GM23338 (cell line): ENCODE measurements around the gene REG3A. TPM values are rescaled to one million over a fixed set of nuclear protein-coding genes. Genes with fewer than 3 reads are reported as not detected.

Source experiments
- ATAC-seq: fragments of 200-7000 bp; cut with Tn5 transposase; 3 replicates; pipeline ENCODE4 v1.9.1; 2020
- DNase-seq: peaks from one replicate; pipeline ENCODE4 v3.0.0-alpha.2; 2015; ENCODE audit warnings: low spot score
- H2AFZ ChIP-seq: fragments of 200-600 bp; sonication (generic); 2 replicates; pipeline ENCODE4 v1.8.0; 2016; ENCODE audit warnings: antibody characterized with exemption, mild to moderate bottlenecking, moderate library complexity
- H3F3A ChIP-seq: fragments of 200-600 bp; sonication (generic); replicated peaks from 2 replicates; pipeline ENCODE4 v1.8.0; 2017; ENCODE audit warnings: antibody characterized with exemption, mixed run types, low read depth
- H3K27ac ChIP-seq: fragments of 200-600 bp; sonication (generic); 2 replicates; pipeline ENCODE4 v1.6.1; 2016; ENCODE audit warnings: low read depth
- H3K27me3 ChIP-seq: fragments of 200-600 bp; sonication (generic); 2 replicates; pipeline ENCODE4 v1.8.0; 2016; ENCODE audit warnings: mild to moderate bottlenecking, mixed run types, moderate library complexity; ENCODE audit not compliant: insufficient read depth
- H3K36me3 ChIP-seq: fragments of 200-600 bp; sonication (generic); 2 replicates; pipeline ENCODE4 v1.8.0; 2016; ENCODE audit warnings: mild to moderate bottlenecking; ENCODE audit not compliant: insufficient read depth
- H3K4me1 ChIP-seq: fragments of 200-600 bp; sonication (generic); 2 replicates; pipeline ENCODE4 v1.8.0; 2016; ENCODE audit warnings: mild to moderate bottlenecking, moderate library complexity; ENCODE audit not compliant: insufficient read depth
- H3K4me2 ChIP-seq: fragments of 200-600 bp; sonication (generic); 2 replicates; pipeline ENCODE4 v1.7.1; 2017; ENCODE audit warnings: mixed run types
- H3K4me3 ChIP-seq: fragments of 200-600 bp; sonication (generic); 2 replicates; pipeline ENCODE4 v1.6.1; 2016; ENCODE audit warnings: mixed run types
- H3K79me2 ChIP-seq: fragments of 200-600 bp; sonication (generic); replicated peaks from 2 replicates; pipeline ENCODE4 v1.8.0; 2017; ENCODE audit warnings: mild to moderate bottlenecking; ENCODE audit not compliant: insufficient read depth
- H3K9me2 ChIP-seq: fragments of 200-600 bp; sonication (generic); 2 replicates; pipeline ENCODE4 v1.8.0; 2017; ENCODE audit not compliant: insufficient read depth
- H4K20me1 ChIP-seq: fragments of 200-600 bp; sonication (generic); replicated peaks from 2 replicates; pipeline ENCODE4 v1.8.0; 2017; ENCODE audit warnings: mild to moderate bottlenecking; ENCODE audit not compliant: insufficient read depth
- H3K27ac Mint-ChIP-seq: 2 replicates; pipeline ENCODE4 v1.8.0; 2020; ENCODE audit warnings: inconsistent platforms, mild to moderate bottlenecking, moderate library complexity, mixed read lengths
- H3K27me3 Mint-ChIP-seq: 3 replicates; pipeline ENCODE4 v1.8.0; 2022; ENCODE audit warnings: low read depth, mild to moderate bottlenecking, moderate library complexity, mixed read lengths, inconsistent platforms; ENCODE audit not compliant: insufficient read depth, poor library complexity
- H3K36me3 Mint-ChIP-seq: 3 replicates; pipeline ENCODE4 v1.8.0; 2021; ENCODE audit warnings: low read depth, mild to moderate bottlenecking, inconsistent platforms, moderate library complexity, mixed read lengths
- H3K4me1 Mint-ChIP-seq: 3 replicates; pipeline ENCODE4 v1.8.0; 2020; ENCODE audit warnings: mild to moderate bottlenecking, inconsistent platforms, mixed read lengths
- H3K4me3 Mint-ChIP-seq: 3 replicates; pipeline ENCODE4 v1.8.0; 2021; ENCODE audit warnings: moderate library complexity, mild to moderate bottlenecking, inconsistent platforms, mixed read lengths
- H3K9me3 Mint-ChIP-seq: 3 replicates; pipeline ENCODE4 v1.8.0; 2020; ENCODE audit warnings: moderate library complexity, mild to moderate bottlenecking, inconsistent platforms, mixed read lengths
- CREB1 ChIP-seq: fragments of 250-450 bp; sonication (Bioruptor Pico); IDR thresholded peaks from 2 replicates; pipeline ENCODE4 v1.5.0; 2020; ENCODE audit warnings: low read depth, mild to moderate bottlenecking, moderate library complexity
- CTCF ChIP-seq, 2 experiments: fragments of 200-600 bp in 1 of 2; sonication (generic) in 1 of 2; conservative IDR thresholded peaks; 2 replicates each; pipeline versions ENCODE4 v1.5.1 to v1.6.1; 2016 to 2017; ENCODE audit warnings: antibody characterized with exemption in 2 of 2, low read depth in 2 of 2, mild to moderate bottlenecking in 2 of 2, moderate library complexity in 1 of 2
- ETS1 ChIP-seq: IDR thresholded peaks from 2 replicates; pipeline ENCODE4 v1.6.1; 2016; ENCODE audit warnings: antibody characterized with exemption
- EZH2 ChIP-seq: fragments of 200-600 bp; sonication (generic); IDR thresholded peaks from one replicate; pipeline ENCODE4 v1.8.0; 2017; ENCODE audit warnings: antibody characterized with exemption, mild to moderate bottlenecking, low read depth; ENCODE audit not compliant: unreplicated experiment
- EZH2phosphoT487 ChIP-seq: fragments of 200-600 bp; sonication (generic); IDR thresholded peaks from one replicate; pipeline ENCODE4 v1.8.1; 2018; ENCODE audit warnings: antibody characterized with exemption; ENCODE audit not compliant: unreplicated experiment
- JUNB ChIP-seq: IDR thresholded peaks from one replicate; pipeline ENCODE4 v1.6.1; 2016; ENCODE audit warnings: antibody characterized with exemption; ENCODE audit not compliant: unreplicated experiment
- NANOG ChIP-seq: IDR thresholded peaks from 2 replicates; pipeline ENCODE4 v1.6.1; 2016; ENCODE audit warnings: antibody characterized with exemption, borderline replicate concordance
- POLR2AphosphoS5 ChIP-seq: IDR thresholded peaks from 2 replicates; pipeline ENCODE4 v1.6.1; 2016; ENCODE audit warnings: antibody characterized with exemption, low read depth
- REST ChIP-seq: IDR thresholded peaks from one replicate; pipeline ENCODE4 v1.6.1; 2018; ENCODE audit warnings: antibody characterized with exemption; ENCODE audit not compliant: unreplicated experiment
- STAT1 ChIP-seq: IDR thresholded peaks from one replicate; pipeline ENCODE4 v1.6.1; 2016; ENCODE audit warnings: antibody characterized with exemption; ENCODE audit not compliant: unreplicated experiment
- ZNF114 ChIP-seq: fragments of 250-450 bp; sonication (Bioruptor Pico); IDR thresholded peaks from 2 replicates; pipeline ENCODE4 v1.5.0; 2020; ENCODE audit warnings: mild to moderate bottlenecking, moderate library complexity
- ZNF331 ChIP-seq: fragments of 250-450 bp; sonication (Bioruptor Pico); IDR thresholded peaks from 2 replicates; pipeline ENCODE4 v1.5.0; 2020; ENCODE audit warnings: low read depth, mild to moderate bottlenecking, moderate library complexity
- ZNF462 ChIP-seq: fragments of 250-450 bp; sonication (Bioruptor Pico); IDR thresholded peaks from 2 replicates; pipeline ENCODE4 v1.5.0; 2020; ENCODE audit warnings: mild to moderate bottlenecking, moderate library complexity
- polyA plus RNA-seq: library from polyadenylated mRNA; unstranded; fragments of >200 nt; fragmentation: Nextera tagmentation; extraction: Ambion mirVana; gene quantifications from 2 replicates; pipeline ENCODE4 v1.2.1, GENCODE V29; 2016
- total RNA-seq: library from RNA; depleted of rRNA; stranded (reverse); fragments of >200 nt; shearing (Covaris generic); gene quantifications from 2 replicates; pipeline ENCODE4 v1.2.3, GENCODE V29; 2014

The REG3A gene
- total and polyA plus RNA-seq, 2 experiments from 2014 or later: not detected

GRCh38 chr2:79116997-79117928 is 42.3 kb downstream of the REG3A start:
- DNase-seq: no peak
- Mint-ChIP-seq H3K27ac (no peak overlapping the region), H3K36me3 (no peaks in the 10 kb centered on the region), H3K27me3 (peaks cover 6% of the 10 kb centered on the region), H3K4me1 (no peaks in the 10 kb centered on the region), H3K9me3 (peaks cover 3% of the 10 kb centered on the region; the same call in 2 of the 3 replicates), H3K4me3 (no peak overlapping the region)
- Histone ChIP-seq H3K79me2 (no peaks in the 10 kb centered on the region), H3K36me3 (peaks cover 4% of the 10 kb centered on the region; the same call in 1 of the 2 replicates), H3K4me2 (no peak overlapping the region), H2AFZ (no peak overlapping the region), H3K4me3 (no peak overlapping the region), H3K27me3 (no peaks in the 10 kb centered on the region), H3K4me1 (no peaks in the 10 kb centered on the region), H3F3A (no peaks in the 10 kb centered on the region), H3K9me2 (peaks cover 3% of the 10 kb centered on the region; the same call in 1 of the 2 replicates), H4K20me1 (no peaks in the 10 kb centered on the region), H3K27ac (no peak overlapping the region)
- no peak for ATAC-seq
- TF ChIP-seq NANOG (no peak), POLR2AphosphoS5 (no peak), CREB1 (CRISPR knock-in tag) (no peak), JUNB (no peak), STAT1 (no peak), CTCF (conservative IDR thresholded peaks at IDR 0.05; ENCODE audit: low read depth in 2 of 2) (no peak), REST (no peak), EZH2 (no peak), EZH2phosphoT487 (no peak), ZNF462 (CRISPR knock-in tag) (no peak), ZNF114 (CRISPR knock-in tag) (no peak), ZNF331 (CRISPR knock-in tag) (no peak), ETS1 (no peak)
